SU-DHL-6 (cell line): Measurements from ENCODE around the gene ERRFI1.

Source experiments
- EZH2phosphoT487 ChIP-seq: fragments of 200-600 bp; sonication (generic), shearing (Covaris generic); conservative IDR thresholded peaks from 2 replicates; pipeline ENCODE4 v1.6.1; 2018; ENCODE audit warnings: mild to moderate bottlenecking, antibody characterized with exemption, low read length, moderate library complexity, mixed read lengths
- TF ChIP-seq, protein P1 (sequence below): fragments of 200-600 bp; sonication (generic); IDR thresholded peaks from one replicate; pipeline ENCODE4 v1.5.1; 2017; ENCODE audit warnings: antibody characterized with exemption, mild to moderate bottlenecking, low read length, moderate library complexity; ENCODE audit not compliant: insufficient read depth, poor library complexity, severe bottlenecking

DNA sequence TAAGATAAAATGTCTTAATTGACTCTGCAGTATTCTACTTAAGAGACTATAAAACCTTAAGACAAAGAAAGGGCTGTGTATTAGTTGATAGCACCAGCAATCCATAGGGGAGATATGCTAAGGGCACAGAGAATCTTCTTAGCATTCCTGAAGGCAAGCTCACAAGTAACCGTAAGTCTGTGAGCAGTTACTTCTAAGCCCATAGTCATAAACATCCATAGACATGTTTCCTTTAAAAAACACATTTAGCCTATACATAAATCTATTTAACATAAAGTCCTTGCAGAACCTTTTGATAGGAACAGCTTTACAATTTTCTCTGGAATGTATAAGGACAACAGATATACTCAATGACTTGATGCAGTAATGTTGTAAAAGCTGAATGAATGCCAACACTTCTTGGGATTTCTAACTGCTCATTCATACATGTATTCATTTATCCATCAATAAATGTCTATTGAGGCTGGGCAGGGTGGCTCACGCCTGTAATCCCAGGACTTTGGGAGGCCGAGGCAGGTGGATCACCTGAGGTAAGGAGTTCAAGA, 6.3 kb upstream of the ERRFI1 start:
- TF ChIP-seq, protein P1, sequence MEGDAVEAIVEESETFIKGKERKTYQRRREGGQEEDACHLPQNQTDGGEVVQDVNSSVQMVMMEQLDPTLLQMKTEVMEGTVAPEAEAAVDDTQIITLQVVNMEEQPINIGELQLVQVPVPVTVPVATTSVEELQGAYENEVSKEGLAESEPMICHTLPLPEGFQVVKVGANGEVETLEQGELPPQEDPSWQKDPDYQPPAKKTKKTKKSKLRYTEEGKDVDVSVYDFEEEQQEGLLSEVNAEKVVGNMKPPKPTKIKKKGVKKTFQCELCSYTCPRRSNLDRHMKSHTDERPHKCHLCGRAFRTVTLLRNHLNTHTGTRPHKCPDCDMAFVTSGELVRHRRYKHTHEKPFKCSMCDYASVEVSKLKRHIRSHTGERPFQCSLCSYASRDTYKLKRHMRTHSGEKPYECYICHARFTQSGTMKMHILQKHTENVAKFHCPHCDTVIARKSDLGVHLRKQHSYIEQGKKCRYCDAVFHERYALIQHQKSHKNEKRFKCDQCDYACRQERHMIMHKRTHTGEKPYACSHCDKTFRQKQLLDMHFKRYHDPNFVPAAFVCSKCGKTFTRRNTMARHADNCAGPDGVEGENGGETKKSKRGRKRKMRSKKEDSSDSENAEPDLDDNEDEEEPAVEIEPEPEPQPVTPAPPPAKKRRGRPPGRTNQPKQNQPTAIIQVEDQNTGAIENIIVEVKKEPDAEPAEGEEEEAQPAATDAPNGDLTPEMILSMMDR: no peak
- TF ChIP-seq EZH2phosphoT487: no peak
